ENCODE measurements around the gene IFNE.

The IFNE gene

GRCh38 chr9:21482213-21482612 is at the start of gene IFNE:
TSS of gene IFNE (minus strand) at chr9:21482313. CDS start at chr9:21481694, 619 bp downstream.
- no peak for DNase-seq

GRCh38 chr9:21528123-21528808 is 46.2 kb upstream of the IFNE start:
- no peak for DNase-seq

- DNase-seq: no peak
Measured at GRCh38 chr9:21527579-21527978, 45.5 kb upstream of the IFNE start.

- DNase-seq: no peak
Measured at GRCh38 chr9:21525174-21525573, 43.1 kb upstream of the IFNE start.

- DNase-seq: no peak
Measured at GRCh38 chr9:21524099-21524830, 42.2 kb upstream of the IFNE start.

GRCh38 chr9:21523021-21524014 is 41.2 kb upstream of the IFNE start:
- DNase-seq: no peak

- DNase-seq: no peak
Measured at GRCh38 chr9:21522348-21522747, 40.2 kb upstream of the IFNE start.

- DNase-seq: no peak
Measured at GRCh38 chr9:21521448-21521847, 39.3 kb upstream of the IFNE start.

GRCh38 chr9:21520501-21521228 is 38.6 kb upstream of the IFNE start:
- DNase-seq: no peak

GRCh38 chr9:21519855-21520434 is 37.8 kb upstream of the IFNE start:
- DNase-seq: no peak

GRCh38 chr9:21516796-21517195 is 34.7 kb upstream of the IFNE start:
- DNase-seq: no peak

- no peak for DNase-seq
Measured at GRCh38 chr9:21513431-21513830, 31.3 kb upstream of the IFNE start.

- DNase-seq: no peak
Measured at GRCh38 chr9:21510806-21511205, 28.7 kb upstream of the IFNE start.

- no peak for DNase-seq
Measured at GRCh38 chr9:21507483-21507790, 25.3 kb upstream of the IFNE start.

- no peak for DNase-seq
Measured at GRCh38 chr9:21506626-21507482, 24.7 kb upstream of the IFNE start.

- DNase-seq: no peak
Measured at GRCh38 chr9:21505425-21506179, 23.5 kb upstream of the IFNE start.

GRCh38 chr9:21504894-21505293 is 22.8 kb upstream of the IFNE start:
- no peak for DNase-seq

- no peak for DNase-seq
Measured at GRCh38 chr9:21504113-21504512, 22.0 kb upstream of the IFNE start.

- no peak for DNase-seq
Measured at GRCh38 chr9:21502586-21502985, 20.5 kb upstream of the IFNE start.

- no peak for DNase-seq
Measured at GRCh38 chr9:21499912-21500311, 17.8 kb upstream of the IFNE start.

GRCh38 chr9:21491756-21492155 is 9.6 kb upstream of the IFNE start:
- no peak for DNase-seq

Data from activated naive CD4-positive, alpha-beta T cell treated with anti-CD3 and anti-CD28 coated beads, Interleukin-2, amount 50 U/mL, for 16 hours (primary cell).